ENCODE results near the gene ICAM3.

- no peak for TF ChIP-seq POLR2A (IDR thresholded peaks at IDR 0.05)
- TF ChIP-seq, protein P1, sequence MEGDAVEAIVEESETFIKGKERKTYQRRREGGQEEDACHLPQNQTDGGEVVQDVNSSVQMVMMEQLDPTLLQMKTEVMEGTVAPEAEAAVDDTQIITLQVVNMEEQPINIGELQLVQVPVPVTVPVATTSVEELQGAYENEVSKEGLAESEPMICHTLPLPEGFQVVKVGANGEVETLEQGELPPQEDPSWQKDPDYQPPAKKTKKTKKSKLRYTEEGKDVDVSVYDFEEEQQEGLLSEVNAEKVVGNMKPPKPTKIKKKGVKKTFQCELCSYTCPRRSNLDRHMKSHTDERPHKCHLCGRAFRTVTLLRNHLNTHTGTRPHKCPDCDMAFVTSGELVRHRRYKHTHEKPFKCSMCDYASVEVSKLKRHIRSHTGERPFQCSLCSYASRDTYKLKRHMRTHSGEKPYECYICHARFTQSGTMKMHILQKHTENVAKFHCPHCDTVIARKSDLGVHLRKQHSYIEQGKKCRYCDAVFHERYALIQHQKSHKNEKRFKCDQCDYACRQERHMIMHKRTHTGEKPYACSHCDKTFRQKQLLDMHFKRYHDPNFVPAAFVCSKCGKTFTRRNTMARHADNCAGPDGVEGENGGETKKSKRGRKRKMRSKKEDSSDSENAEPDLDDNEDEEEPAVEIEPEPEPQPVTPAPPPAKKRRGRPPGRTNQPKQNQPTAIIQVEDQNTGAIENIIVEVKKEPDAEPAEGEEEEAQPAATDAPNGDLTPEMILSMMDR (IDR thresholded peaks at IDR 0.05): no peak
Measured at GRCh38 chr19:10365518-10365917, 26.1 kb upstream of the ICAM3 start.

All from Peyer's patch (tissue), 4 donors.